Liver (tissue), 3 donors: ENCODE data around the gene CLRN3.

Experiments
- CTCF ChIP-seq: fragments of 150-350 bp; IDR thresholded peaks from 2 replicates; pipeline ENCODE4 v1.5.1; 2017; ENCODE audit warnings: improper control_type of control experiment, low read depth, low read length; ENCODE audit not compliant: missing input control
- FOXA2 ChIP-seq: IDR thresholded peaks from 2 replicates; pipeline ENCODE4 v1.6.1; 2016; ENCODE audit warnings: antibody characterized with exemption
- GABPA ChIP-seq, 2 donors: IDR thresholded peaks in 1 of 2; conservative IDR thresholded peaks in 1 of 2; 2 replicates each; pipeline ENCODE4 v1.6.1; 2016; ENCODE audit warnings: antibody characterized with exemption in 2 of 2, mild to moderate bottlenecking in 1 of 2, moderate library complexity in 1 of 2
- JUND ChIP-seq, 2 donors: IDR thresholded peaks; 2 replicates each; pipeline ENCODE4 v1.6.1; 2016; ENCODE audit warnings: antibody characterized with exemption in 2 of 2
- RAD21 ChIP-seq, 2 donors: IDR thresholded peaks; 2 replicates each; pipeline ENCODE4 v1.6.1; 2016; ENCODE audit warnings: antibody characterized with exemption in 2 of 2, mild to moderate bottlenecking in 2 of 2
- SP1 ChIP-seq: IDR thresholded peaks from 2 replicates; pipeline ENCODE4 v1.6.1; 2018; ENCODE audit warnings: antibody characterized with exemption, mild to moderate bottlenecking
- YY1 ChIP-seq: IDR thresholded peaks from 2 replicates; pipeline ENCODE4 v1.6.1; 2016; ENCODE audit warnings: antibody characterized with exemption, mild to moderate bottlenecking
- TF ChIP-seq, protein P1 (sequence below): IDR thresholded peaks from 2 replicates; pipeline ENCODE4 v1.6.1; 2016; ENCODE audit warnings: antibody characterized with exemption, mild to moderate bottlenecking
- donor health status: healthy.
- donor health status: healthy.

- TF ChIP-seq, protein P1, sequence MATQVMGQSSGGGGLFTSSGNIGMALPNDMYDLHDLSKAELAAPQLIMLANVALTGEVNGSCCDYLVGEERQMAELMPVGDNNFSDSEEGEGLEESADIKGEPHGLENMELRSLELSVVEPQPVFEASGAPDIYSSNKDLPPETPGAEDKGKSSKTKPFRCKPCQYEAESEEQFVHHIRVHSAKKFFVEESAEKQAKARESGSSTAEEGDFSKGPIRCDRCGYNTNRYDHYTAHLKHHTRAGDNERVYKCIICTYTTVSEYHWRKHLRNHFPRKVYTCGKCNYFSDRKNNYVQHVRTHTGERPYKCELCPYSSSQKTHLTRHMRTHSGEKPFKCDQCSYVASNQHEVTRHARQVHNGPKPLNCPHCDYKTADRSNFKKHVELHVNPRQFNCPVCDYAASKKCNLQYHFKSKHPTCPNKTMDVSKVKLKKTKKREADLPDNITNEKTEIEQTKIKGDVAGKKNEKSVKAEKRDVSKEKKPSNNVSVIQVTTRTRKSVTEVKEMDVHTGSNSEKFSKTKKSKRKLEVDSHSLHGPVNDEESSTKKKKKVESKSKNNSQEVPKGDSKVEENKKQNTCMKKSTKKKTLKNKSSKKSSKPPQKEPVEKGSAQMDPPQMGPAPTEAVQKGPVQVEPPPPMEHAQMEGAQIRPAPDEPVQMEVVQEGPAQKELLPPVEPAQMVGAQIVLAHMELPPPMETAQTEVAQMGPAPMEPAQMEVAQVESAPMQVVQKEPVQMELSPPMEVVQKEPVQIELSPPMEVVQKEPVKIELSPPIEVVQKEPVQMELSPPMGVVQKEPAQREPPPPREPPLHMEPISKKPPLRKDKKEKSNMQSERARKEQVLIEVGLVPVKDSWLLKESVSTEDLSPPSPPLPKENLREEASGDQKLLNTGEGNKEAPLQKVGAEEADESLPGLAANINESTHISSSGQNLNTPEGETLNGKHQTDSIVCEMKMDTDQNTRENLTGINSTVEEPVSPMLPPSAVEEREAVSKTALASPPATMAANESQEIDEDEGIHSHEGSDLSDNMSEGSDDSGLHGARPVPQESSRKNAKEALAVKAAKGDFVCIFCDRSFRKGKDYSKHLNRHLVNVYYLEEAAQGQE = no peak
- TF ChIP-seq YY1 = no peak
- TF ChIP-seq GABPA (IDR thresholded peaks at IDR 0.05 in 1 of 2, conservative IDR thresholded peaks at IDR 0.05 in 1 of 2) = no peak
- no peak for TF ChIP-seq CTCF
- TF ChIP-seq JUND (IDR thresholded peaks at IDR 0.05) = no peak
- TF ChIP-seq FOXA2 = no peak
- TF ChIP-seq RAD21 (IDR thresholded peaks at IDR 0.05) = no peak
- TF ChIP-seq SP1 = no peak
Measured at GRCh38 chr10:127850944-127851343, 41.8 kb downstream of the CLRN3 start.
